ENCODE data around the gene LIMS2. TPM values are rescaled to one million over a fixed set of nuclear protein-coding genes. Genes with fewer than 3 reads are reported as not detected.

LIMS2 gene
- total and polyA plus RNA-seq, 2 experiments from 2014 or later = 1.6 to 3.5 TPM

GRCh38 chr2:127641846-127642507 is 33.4 kb downstream of the LIMS2 start (continued):
- TF ChIP-seq ETS1 (IDR thresholded peaks at IDR 0.05) = no peak
- no peak for TF ChIP-seq EZH2phosphoT487 (IDR thresholded peaks at IDR 0.05; ENCODE audit: unreplicated experiment)
- no peak for TF ChIP-seq CTCF (conservative IDR thresholded peaks at IDR 0.05; ENCODE audit: low read depth in 2 of 2)
- TF ChIP-seq ZNF114 (CRISPR knock-in tag; IDR thresholded peaks at IDR 0.05) = no peak

- Histone ChIP-seq H3K9me2 (ENCODE audit: insufficient read depth) (no peaks in the 10 kb centered on the region), H3K4me3 (no peak overlapping the region), H3F3A (replicated peaks; ENCODE audit: low read depth) (no peaks in the 10 kb centered on the region), H2AFZ (no peak overlapping the region), H3K27ac (ENCODE audit: low read depth) (no peak overlapping the region), H3K4me1 (ENCODE audit: insufficient read depth) (peaks cover 10% of the 10 kb centered on the region; the same call in 1 of the 2 replicates), H4K20me1 (replicated peaks; ENCODE audit: insufficient read depth) (no peaks in the 10 kb centered on the region), H3K79me2 (replicated peaks; ENCODE audit: insufficient read depth) (no peaks in the 10 kb centered on the region), H3K36me3 (ENCODE audit: insufficient read depth) (no peaks in the 10 kb centered on the region), H3K27me3 (ENCODE audit: insufficient read depth) (no peaks in the 10 kb centered on the region), H3K4me2 (no peak overlapping the region)
- ATAC-seq (no peak), DNase-seq (ENCODE audit: low spot score) (no peak)
- Mint-ChIP-seq H3K27me3 (ENCODE audit: insufficient read depth, low read depth, poor library complexity) (peaks cover 3% of the 10 kb centered on the region), H3K4me1 (peaks cover 9% of the 10 kb centered on the region; the same call in 2 of the 3 replicates), H3K9me3 (no peaks in the 10 kb centered on the region), H3K4me3 (no peak overlapping the region), H3K27ac (no peak overlapping the region), H3K36me3 (ENCODE audit: low read depth) (no peaks in the 10 kb centered on the region)
- TF ChIP-seq POLR2AphosphoS5 (IDR thresholded peaks at IDR 0.05; ENCODE audit: low read depth) (no peak), EZH2 (IDR thresholded peaks at IDR 0.05; ENCODE audit: low read depth, unreplicated experiment) (no peak), REST (IDR thresholded peaks at IDR 0.05; ENCODE audit: unreplicated experiment) (no peak), NANOG (IDR thresholded peaks at IDR 0.05; ENCODE audit: borderline replicate concordance) (no peak), ETS1 (IDR thresholded peaks at IDR 0.05) (no peak), ZNF462 (CRISPR knock-in tag; IDR thresholded peaks at IDR 0.05) (no peak), ZNF114 (CRISPR knock-in tag; IDR thresholded peaks at IDR 0.05) (no peak), ZNF331 (CRISPR knock-in tag; IDR thresholded peaks at IDR 0.05; ENCODE audit: low read depth) (no peak)
These were observed 34.2 kb downstream of the LIMS2 start for GRCh38 chr2:127641133-127641532.
